Omental fat pad (tissue), 4 donors: ENCODE measurements around the gene ROBO1. TPM values are rescaled to one million over a fixed set of nuclear protein-coding genes. Genes with fewer than 3 reads are reported as not detected.

Experiments
- ATAC-seq: fragments of 150-250 bp; one replicate; pipeline ENCODE4 v1.9.1; 2016; ENCODE audit warnings: mild to moderate bottlenecking, moderate library complexity; ENCODE audit not compliant: low FRiP score
- DNase-seq: peaks from one replicate; pipeline ENCODE4 v3.0.0-alpha.2; 2019; ENCODE audit warnings: low spot score
- total RNA-seq, 4 donors: library from RNA; depleted of rRNA; stranded (reverse); fragments of >200 nt; gene quantifications; one replicate each; pipeline ENCODE4 v1.1.0, GENCODE V29; 2016
- TF ChIP-seq, protein P1 (sequence below), 3 donors: fragments of 450-650 bp; IDR thresholded peaks; one replicate each; pipeline ENCODE4 v1.5.1; 2016 to 2017; ENCODE audit warnings: antibody characterized with exemption in 3 of 3, mild to moderate bottlenecking in 3 of 3, moderate library complexity in 2 of 3

The ROBO1 gene
- total RNA-seq, 4 donors from 2014 or later = 13.7 to 34.2 (median 21.0) TPM

DNA sequence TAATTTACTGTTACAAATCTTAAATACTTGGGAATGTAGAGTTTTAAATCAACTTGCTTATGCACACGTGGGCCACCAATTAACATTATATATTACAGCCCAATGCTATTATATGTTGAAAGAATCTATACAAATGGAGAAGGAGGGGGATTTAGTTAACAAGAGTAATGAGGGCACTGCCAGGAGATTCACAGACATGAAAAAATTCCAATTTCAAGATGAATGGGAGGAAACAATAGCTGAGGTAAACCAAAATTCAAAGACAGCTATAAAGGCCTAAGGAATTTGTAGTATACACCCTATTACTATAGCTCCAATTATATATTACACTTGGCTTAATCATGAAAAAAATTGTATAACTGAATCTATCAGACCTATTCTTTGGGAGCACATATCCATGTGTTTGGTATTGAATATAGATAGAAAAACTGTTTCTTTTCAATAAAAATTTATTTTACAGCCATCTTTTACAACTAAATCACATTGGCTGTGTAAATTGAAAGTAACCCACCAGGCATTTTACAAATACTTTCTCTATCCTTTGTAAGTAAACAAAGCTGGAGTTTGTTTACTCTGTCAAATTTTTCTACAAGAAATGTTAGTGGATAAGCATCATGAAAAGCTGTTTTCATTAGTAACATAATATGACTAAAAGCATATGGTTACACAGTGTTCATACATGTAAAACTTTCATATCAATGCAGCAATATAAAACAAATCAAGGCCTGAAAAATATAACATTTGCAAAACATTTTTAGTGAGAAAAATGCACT is 1045.8 kb downstream of the ROBO1 start:
- TF ChIP-seq, protein P1, sequence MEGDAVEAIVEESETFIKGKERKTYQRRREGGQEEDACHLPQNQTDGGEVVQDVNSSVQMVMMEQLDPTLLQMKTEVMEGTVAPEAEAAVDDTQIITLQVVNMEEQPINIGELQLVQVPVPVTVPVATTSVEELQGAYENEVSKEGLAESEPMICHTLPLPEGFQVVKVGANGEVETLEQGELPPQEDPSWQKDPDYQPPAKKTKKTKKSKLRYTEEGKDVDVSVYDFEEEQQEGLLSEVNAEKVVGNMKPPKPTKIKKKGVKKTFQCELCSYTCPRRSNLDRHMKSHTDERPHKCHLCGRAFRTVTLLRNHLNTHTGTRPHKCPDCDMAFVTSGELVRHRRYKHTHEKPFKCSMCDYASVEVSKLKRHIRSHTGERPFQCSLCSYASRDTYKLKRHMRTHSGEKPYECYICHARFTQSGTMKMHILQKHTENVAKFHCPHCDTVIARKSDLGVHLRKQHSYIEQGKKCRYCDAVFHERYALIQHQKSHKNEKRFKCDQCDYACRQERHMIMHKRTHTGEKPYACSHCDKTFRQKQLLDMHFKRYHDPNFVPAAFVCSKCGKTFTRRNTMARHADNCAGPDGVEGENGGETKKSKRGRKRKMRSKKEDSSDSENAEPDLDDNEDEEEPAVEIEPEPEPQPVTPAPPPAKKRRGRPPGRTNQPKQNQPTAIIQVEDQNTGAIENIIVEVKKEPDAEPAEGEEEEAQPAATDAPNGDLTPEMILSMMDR (IDR thresholded peaks at IDR 0.05) = no peak
- no peak for ATAC-seq

DNA sequence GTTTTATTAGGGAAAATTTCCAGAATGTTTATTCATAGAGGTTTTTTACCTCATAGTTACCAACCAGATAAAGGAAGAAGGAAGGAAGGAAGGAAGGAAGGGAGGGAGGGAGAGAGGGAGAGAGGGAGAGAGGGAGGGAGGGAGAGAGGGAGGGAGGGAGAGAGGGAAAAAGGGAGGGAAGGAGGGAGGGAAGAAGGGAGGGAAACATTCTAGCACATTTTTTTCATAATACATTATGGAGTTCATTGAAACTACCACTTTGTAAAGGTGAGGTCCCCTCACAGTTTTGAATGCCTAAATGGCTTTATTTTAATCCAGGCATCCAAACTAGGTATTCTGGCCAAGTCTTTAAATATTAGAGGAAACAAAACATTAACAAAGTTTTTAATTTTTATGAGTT is 1049.1 kb downstream of the ROBO1 start:
- no peak for ATAC-seq
- TF ChIP-seq, protein P1 (IDR thresholded peaks at IDR 0.05) = no peak
- DNase-seq = no peak

More for the DNA sequence above, 1045.8 kb downstream of the ROBO1 start:
- DNase-seq = no peak

- DNase-seq (no peak), ATAC-seq (no peak)
- TF ChIP-seq, protein P1 (IDR thresholded peaks at IDR 0.05) = no peak
These were observed 1050.8 kb downstream of the ROBO1 start for GRCh38 chr3:78717041-78717440.

GRCh38 chr3:78712941-78713340 is 1054.9 kb downstream of the ROBO1 start:
- ATAC-seq = no peak
- DNase-seq = no peak
- TF ChIP-seq, protein P1 (IDR thresholded peaks at IDR 0.05) = no peak

DNA sequence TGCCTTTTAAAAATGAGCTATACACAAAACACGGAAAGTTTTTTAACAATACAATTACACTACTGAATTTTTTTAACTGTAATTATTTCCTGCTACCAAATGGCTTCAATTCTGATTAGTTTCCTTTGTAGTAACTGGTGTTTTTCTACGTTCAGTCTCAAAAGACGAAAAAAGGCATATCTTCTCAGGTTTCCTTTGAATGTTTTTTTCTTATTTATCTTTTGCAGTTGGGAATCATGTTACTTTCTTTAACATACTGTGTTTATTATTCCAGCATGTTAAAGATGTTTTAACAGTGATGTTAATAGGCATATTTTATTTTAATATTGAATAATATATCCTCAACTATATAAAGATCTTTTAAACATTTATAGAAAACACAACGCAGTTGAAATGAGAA is 1055.5 kb downstream of the ROBO1 start:
- no peak for DNase-seq
- no peak for ATAC-seq
- TF ChIP-seq, protein P1 (IDR thresholded peaks at IDR 0.05) = no peak

DNA sequence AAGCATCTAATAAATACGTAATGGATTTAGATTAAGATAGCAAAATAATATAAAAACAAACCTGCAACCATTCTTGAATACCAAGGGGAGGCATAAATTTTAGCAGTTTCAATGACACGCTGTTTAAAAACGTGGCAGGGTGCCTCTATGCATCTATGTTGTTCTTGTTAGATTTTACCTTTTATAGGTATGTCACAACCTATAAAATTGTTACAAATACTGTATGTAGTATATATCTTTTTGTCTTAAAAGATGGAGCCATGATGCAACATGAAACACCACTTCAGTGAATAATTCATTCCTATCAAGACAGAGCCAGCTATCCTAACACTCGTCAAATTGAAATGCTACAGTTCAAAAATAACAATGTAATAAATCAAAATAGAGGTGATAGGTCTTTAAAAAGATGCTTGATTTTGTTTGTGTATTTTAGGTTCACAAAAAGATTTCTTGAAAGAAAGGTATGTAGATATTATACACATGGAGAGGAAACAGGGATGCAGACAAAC is 1059.2 kb downstream of the ROBO1 start:
- no peak for DNase-seq
- no peak for ATAC-seq
- TF ChIP-seq, protein P1 (IDR thresholded peaks at IDR 0.05) = no peak

DNA sequence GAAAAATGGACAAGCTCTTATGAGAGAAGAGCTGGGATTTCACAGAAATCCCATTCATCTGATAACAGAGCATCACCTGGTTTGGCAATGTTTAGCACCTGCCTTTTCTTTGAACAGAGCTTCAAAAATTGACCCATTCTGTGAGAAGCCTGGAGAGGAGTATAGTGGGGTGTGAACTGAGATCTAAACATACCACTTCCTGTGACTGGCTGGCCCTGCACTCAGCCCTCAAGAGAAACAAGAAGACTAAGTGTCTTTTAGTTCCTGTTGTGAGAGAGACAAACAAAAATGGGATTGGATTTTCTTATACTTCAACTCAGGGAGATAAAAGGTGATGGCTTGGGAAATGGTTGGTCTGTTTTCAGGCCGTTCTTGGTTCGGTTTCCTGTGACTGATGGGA is 1060.2 kb downstream of the ROBO1 start:
- ATAC-seq (no peak), DNase-seq (no peak)
- TF ChIP-seq, protein P1 (IDR thresholded peaks at IDR 0.05) = no peak
